Measurements from ENCODE around the gene E2F3.

DNA sequence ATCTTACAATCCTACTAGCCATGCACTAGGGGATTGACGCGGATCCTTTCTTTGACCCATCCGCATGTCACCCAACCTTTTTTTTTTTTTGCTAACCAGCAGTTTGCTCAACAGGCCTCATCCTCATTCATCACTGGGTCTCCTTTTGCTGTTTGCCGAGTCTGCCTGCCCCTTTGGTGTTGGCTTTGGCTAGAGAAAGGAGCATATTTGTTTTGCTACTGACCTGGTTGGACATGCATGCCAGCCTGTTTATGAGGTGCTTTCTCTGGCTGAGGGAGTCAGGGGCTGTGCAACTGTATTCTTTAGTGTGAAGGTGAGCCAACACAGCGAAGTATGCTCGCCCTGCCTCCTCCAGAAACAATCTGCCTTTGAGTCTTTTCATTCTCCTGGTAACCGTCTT, 40.2 kb downstream of the E2F3 start:
- TF ChIP-seq, protein P1, sequence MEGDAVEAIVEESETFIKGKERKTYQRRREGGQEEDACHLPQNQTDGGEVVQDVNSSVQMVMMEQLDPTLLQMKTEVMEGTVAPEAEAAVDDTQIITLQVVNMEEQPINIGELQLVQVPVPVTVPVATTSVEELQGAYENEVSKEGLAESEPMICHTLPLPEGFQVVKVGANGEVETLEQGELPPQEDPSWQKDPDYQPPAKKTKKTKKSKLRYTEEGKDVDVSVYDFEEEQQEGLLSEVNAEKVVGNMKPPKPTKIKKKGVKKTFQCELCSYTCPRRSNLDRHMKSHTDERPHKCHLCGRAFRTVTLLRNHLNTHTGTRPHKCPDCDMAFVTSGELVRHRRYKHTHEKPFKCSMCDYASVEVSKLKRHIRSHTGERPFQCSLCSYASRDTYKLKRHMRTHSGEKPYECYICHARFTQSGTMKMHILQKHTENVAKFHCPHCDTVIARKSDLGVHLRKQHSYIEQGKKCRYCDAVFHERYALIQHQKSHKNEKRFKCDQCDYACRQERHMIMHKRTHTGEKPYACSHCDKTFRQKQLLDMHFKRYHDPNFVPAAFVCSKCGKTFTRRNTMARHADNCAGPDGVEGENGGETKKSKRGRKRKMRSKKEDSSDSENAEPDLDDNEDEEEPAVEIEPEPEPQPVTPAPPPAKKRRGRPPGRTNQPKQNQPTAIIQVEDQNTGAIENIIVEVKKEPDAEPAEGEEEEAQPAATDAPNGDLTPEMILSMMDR (IDR thresholded peaks at IDR 0.05): no peak
- TF ChIP-seq EP300 (IDR thresholded peaks at IDR 0.05): no peak
